WTC11 (cell line): ENCODE measurements around the gene TMEM9.

Experiments used
- CREM ChIP-seq: sonication (generic); formaldehyde crosslinking; IDR thresholded peaks from 2 replicates; pipeline ENCODE4 v1.8.1; 2022; ENCODE audit warnings: mild to moderate bottlenecking, missing genetic modification reagents, moderate library complexity
- TF ChIP-seq, protein P1 (sequence below): fragments of 200-600 bp; IDR thresholded peaks from 2 replicates; pipeline ENCODE4 v1.8.0; 2022; ENCODE audit warnings: antibody characterized with exemption
- TF ChIP-seq, protein P2 (sequence below): sonication (generic); formaldehyde crosslinking; IDR thresholded peaks from 2 replicates; pipeline ENCODE4 v1.8.1; 2023; ENCODE audit warnings: mild to moderate bottlenecking, missing genetic modification reagents, moderate library complexity

DNA sequence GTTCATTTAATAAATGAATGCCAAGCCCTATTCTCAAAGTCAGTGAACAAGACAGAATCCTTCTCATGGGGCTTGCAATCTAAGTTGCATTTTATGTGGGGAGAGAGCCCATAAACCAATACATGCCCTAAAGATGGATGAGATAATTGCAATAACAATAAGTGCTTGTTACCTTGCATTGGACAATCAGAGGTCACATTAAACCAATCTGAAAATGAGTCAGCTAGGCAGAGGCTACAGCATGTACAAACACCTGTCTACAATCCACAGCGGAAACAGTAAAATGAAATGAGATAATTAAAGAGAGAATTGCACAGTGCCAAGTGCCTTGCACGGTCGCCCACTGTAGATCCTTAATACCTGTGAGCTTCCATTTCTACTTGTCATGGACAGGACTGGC is 28.9 kb upstream of the TMEM9 start:
- no peak for TF ChIP-seq CREM (CRISPR knock-in tag)
- TF ChIP-seq, protein P1, sequence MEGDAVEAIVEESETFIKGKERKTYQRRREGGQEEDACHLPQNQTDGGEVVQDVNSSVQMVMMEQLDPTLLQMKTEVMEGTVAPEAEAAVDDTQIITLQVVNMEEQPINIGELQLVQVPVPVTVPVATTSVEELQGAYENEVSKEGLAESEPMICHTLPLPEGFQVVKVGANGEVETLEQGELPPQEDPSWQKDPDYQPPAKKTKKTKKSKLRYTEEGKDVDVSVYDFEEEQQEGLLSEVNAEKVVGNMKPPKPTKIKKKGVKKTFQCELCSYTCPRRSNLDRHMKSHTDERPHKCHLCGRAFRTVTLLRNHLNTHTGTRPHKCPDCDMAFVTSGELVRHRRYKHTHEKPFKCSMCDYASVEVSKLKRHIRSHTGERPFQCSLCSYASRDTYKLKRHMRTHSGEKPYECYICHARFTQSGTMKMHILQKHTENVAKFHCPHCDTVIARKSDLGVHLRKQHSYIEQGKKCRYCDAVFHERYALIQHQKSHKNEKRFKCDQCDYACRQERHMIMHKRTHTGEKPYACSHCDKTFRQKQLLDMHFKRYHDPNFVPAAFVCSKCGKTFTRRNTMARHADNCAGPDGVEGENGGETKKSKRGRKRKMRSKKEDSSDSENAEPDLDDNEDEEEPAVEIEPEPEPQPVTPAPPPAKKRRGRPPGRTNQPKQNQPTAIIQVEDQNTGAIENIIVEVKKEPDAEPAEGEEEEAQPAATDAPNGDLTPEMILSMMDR, result no peak
- TF ChIP-seq, protein P2, sequence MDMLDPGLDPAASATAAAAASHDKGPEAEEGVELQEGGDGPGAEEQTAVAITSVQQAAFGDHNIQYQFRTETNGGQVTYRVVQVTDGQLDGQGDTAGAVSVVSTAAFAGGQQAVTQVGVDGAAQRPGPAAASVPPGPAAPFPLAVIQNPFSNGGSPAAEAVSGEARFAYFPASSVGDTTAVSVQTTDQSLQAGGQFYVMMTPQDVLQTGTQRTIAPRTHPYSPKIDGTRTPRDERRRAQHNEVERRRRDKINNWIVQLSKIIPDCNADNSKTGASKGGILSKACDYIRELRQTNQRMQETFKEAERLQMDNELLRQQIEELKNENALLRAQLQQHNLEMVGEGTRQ, result no peak
